Natural killer cell treated with Interleukin-12 subunit alpha and Interleukin-12 subunit beta and Interleukin-15 and Interleukin-18, amount 100 ng/mL, for 72 hours (primary cell): ENCODE results near the gene BICDL1. TPM values are rescaled to one million over a fixed set of nuclear protein-coding genes. Genes with fewer than 3 reads are reported as not detected.

Experiments used
- ATAC-seq, 2 donors: fragments of 150-1000 bp; cut with Tn5 transposase in 1 of 2; sonication (Bioruptor Pico), chemical (Tn5 transposase) in 1 of 2; 2 replicates each; pipeline ENCODE4 v1.10.0; 2021
- DNase-seq: peaks from one replicate; pipeline ENCODE4 v3.0.0; 2022; ENCODE audit warnings: low spot score
- H3K27ac Mint-ChIP-seq, 2 donors: 1 replicate in 1 of 2; 2 replicates in 1 of 2; pipeline ENCODE4 v1.8.0; 2022; ENCODE audit warnings: mixed read lengths in 2 of 2, mild to moderate bottlenecking in 1 of 2, moderate library complexity in 1 of 2
- H3K27me3 Mint-ChIP-seq, 2 donors: 1 replicate in 1 of 2; 2 replicates in 1 of 2; pipeline ENCODE4 v1.8.0; 2022; ENCODE audit warnings: mixed read lengths in 2 of 2
- H3K36me3 Mint-ChIP-seq: one replicate; pipeline ENCODE4 v1.8.0; 2022; ENCODE audit warnings: mixed read lengths
- H3K4me1 Mint-ChIP-seq, 2 donors: 1 replicate in 1 of 2; 2 replicates in 1 of 2; pipeline ENCODE4 v1.8.0; 2022; ENCODE audit warnings: low read depth in 2 of 2, mixed read lengths in 2 of 2, mild to moderate bottlenecking in 1 of 2
- H3K4me3 Mint-ChIP-seq: one replicate; pipeline ENCODE4 v1.8.0; 2022; ENCODE audit warnings: mixed read lengths
- H3K9me3 Mint-ChIP-seq: 2 replicates; pipeline ENCODE4 v1.8.0; 2022; ENCODE audit warnings: mixed read lengths
- total RNA-seq, 2 donors: library from RNA; stranded (reverse); gene quantifications; one replicate each; pipeline ENCODE4 v1.2.3, GENCODE V29; 2022

Gene BICDL1
- total RNA-seq, 2 donors from 2014 or later, result 4.3 to 9.8 TPM

DNA sequence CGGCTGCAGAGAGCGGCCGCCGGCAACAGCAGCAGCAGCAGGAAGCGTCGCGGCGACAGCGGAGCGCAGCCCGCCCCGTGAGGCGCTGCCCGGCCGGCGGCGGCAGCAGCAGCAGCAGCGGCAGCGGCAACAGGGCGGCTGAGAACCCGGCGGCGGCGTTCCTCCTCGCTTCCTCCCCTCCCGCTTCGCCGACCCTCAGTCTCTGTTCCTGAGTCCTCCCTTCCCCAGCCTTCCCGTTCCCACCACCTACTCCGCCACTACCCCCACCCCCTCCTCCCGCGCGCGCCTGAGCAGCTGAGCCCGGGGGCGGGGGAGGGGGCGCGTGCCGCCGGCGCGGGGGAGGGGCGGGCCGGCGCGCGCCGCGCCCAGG is 310 bp downstream of the BICDL1 start:
- peak overlapping the region; percentile 76 for H3K4me3 Mint-ChIP-seq
- no peaks in the 10 kb centered on the region for H3K36me3 Mint-ChIP-seq
- peaks cover 0 to 5% of the 10 kb centered on the region in 2 donors for H3K27me3 Mint-ChIP-seq
- DNase-seq, result peak; percentile 62
- H3K27ac Mint-ChIP-seq, result no peak overlapping the region
- peak; percentile 8 to 21 for ATAC-seq
- H3K9me3 Mint-ChIP-seq, result no peaks in the 10 kb centered on the region
- H3K4me1 Mint-ChIP-seq, result peaks cover 0 to 10% of the 10 kb centered on the region in 2 donors

GRCh38 chr12:119989731-119990381 is 820 bp downstream of the BICDL1 start:
- Mint-ChIP-seq H3K4me1 (peaks cover 0 to 10% of the 10 kb centered on the region in 2 donors), H3K36me3 (no peaks in the 10 kb centered on the region), H3K4me3 (peak overlapping the region; percentile 76), H3K27me3 (peaks cover 0 to 5% of the 10 kb centered on the region in 2 donors), H3K9me3 (no peaks in the 10 kb centered on the region), H3K27ac (peak overlapping the region in 1 of 2 donors; percentile 21)
- DNase-seq (peak; percentile 84), ATAC-seq (peak; percentile 70 to 77)

DNA sequence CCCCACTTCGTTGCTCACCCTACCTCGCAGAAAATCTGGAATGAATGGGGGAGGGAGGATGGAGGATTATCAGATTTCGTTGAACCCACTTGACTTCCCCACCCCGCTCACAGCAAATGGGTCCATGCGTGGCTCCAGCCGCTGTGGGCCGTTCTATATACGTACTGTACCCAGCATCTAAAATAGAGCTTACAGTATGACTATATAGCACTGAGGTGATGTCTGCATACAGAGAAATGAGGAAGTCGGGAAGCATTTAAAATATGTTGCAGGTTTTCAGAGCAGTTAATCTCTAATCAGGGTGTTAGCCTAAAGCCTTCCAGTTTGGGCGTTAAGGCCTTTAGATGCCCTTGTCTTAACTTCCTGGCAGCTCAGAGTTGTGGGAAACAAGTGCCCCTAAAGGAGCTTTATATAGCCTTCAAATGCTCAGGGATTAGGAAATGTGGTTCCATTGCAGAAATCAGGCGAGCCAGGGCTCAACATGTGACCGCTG is 1.4 kb downstream of the BICDL1 start:
- no peak for DNase-seq
- H3K27ac Mint-ChIP-seq, result peak overlapping the region in 1 of 2 donors; percentile 21
- ATAC-seq, result no peak
- peaks cover 0 to 10% of the 10 kb centered on the region in 2 donors for H3K4me1 Mint-ChIP-seq
- H3K27me3 Mint-ChIP-seq, result peaks cover 0 to 2% of the 10 kb centered on the region in 2 donors
- H3K36me3 Mint-ChIP-seq, result no peaks in the 10 kb centered on the region
- no peaks in the 10 kb centered on the region for H3K9me3 Mint-ChIP-seq
- H3K4me3 Mint-ChIP-seq, result peak overlapping the region; percentile 76

- no peaks in the 10 kb centered on the region for H3K36me3 Mint-ChIP-seq
- H3K27me3 Mint-ChIP-seq, result no peaks in the 10 kb centered on the region
- peaks cover 0 to 13% of the 10 kb centered on the region in 2 donors for H3K4me1 Mint-ChIP-seq
- H3K27ac Mint-ChIP-seq, result no peak overlapping the region
- ATAC-seq (no peak), DNase-seq (no peak)
- H3K4me3 Mint-ChIP-seq, result no peak overlapping the region
- no peaks in the 10 kb centered on the region for H3K9me3 Mint-ChIP-seq
Measured at GRCh38 chr12:119992129-119992705, 3.2 kb downstream of the BICDL1 start.

DNA sequence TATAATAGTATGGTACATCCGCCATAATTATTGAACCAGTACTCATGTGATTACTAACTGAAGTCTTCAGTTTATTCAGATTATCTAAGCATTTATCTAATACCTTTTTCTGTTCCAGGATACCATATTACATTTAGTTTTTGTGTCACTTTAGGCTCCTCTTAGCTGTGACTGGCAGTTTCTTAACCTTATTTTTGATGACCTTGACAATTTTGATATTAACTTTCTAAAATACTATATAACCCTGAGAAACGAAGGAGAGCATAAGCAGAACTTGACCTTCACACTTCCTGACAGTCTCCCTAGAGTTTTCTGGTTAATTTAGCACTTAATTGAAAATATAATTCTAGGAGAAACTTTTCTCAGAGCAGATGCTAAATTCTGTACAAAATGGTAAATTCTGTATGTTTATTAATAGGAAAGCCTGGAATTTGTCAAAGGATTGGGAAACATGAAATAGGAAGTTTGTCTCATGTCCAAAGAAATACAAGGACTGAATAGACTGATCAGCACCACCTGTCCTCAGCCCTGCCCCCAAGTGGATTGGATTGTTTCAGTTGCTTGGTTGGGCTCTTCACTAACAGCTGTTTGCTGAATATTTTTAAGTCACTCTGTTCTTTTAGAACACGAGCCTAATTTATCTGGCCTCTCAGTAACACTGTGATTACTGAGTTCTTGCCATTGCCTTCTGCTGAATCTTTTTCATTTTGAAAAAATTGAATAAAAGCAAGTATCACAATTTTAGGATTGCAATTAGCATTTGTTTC is 6.0 kb downstream of the BICDL1 start:
- Mint-ChIP-seq H3K9me3 (no peaks in the 10 kb centered on the region), H3K4me3 (no peak overlapping the region), H3K27ac (no peak overlapping the region), H3K27me3 (no peaks in the 10 kb centered on the region), H3K4me1 (peaks cover 0 to 7% of the 10 kb centered on the region in 2 donors), H3K36me3 (peaks cover 11% of the 10 kb centered on the region)
- DNase-seq (no peak), ATAC-seq (no peak)

DNA sequence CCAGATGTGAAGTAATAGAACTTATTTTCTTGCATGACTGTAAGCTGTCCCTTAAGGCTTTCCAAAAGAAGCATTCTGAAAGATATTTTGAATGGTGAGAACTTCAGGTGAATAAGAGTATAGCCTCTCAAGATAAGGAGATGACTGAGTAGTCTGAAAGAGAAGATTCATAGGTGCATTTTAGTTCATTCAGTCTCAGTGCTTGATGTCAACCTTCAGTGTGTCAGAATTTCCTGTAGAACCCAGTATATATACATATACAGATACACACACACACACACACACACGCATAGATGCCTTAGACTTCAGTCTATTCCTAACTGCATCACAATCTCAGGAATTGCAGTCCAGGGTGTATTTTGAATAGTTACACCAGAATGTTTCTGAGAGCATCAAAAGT is 7.4 kb downstream of the BICDL1 start:
- DNase-seq (no peak), ATAC-seq (no peak)
- no peak overlapping the region for H3K27ac Mint-ChIP-seq
- no peak overlapping the region for H3K4me3 Mint-ChIP-seq
- peaks cover 0 to 4% of the 10 kb centered on the region in 2 donors for H3K4me1 Mint-ChIP-seq
- peaks cover 11% of the 10 kb centered on the region for H3K36me3 Mint-ChIP-seq
- no peaks in the 10 kb centered on the region for H3K27me3 Mint-ChIP-seq
- H3K9me3 Mint-ChIP-seq, result no peaks in the 10 kb centered on the region

- DNase-seq (no peak), ATAC-seq (no peak)
- peaks cover 0 to 4% of the 10 kb centered on the region in 2 donors for H3K4me1 Mint-ChIP-seq
- peaks cover 11% of the 10 kb centered on the region for H3K36me3 Mint-ChIP-seq
- no peaks in the 10 kb centered on the region for H3K9me3 Mint-ChIP-seq
- H3K4me3 Mint-ChIP-seq, result no peak overlapping the region
- H3K27me3 Mint-ChIP-seq, result no peaks in the 10 kb centered on the region
- no peak overlapping the region for H3K27ac Mint-ChIP-seq
Measured at GRCh38 chr12:119998471-119999245, 9.6 kb downstream of the BICDL1 start.

DNA sequence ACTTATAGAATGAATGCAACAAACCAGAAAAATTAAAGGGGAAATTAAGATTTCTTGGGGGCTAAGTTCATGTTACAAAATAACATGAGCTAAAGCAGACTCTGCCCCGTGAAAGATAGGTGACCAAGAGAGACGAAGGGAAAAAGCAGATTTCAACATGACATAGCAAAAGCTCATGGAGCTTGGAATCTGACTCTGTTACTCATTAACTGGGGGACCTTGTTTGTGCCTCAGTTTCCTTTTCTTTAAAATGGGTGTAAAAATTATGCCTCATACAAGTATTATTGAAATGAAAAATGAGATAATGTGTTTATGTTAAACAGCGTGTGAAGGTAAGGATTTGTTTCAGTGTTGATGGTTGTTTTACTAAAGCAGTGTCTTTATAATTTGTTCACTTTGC is 11.5 kb downstream of the BICDL1 start:
- H3K27me3 Mint-ChIP-seq, result no peaks in the 10 kb centered on the region
- ATAC-seq, result no peak
- H3K27ac Mint-ChIP-seq, result no peak overlapping the region
- no peak overlapping the region for H3K4me3 Mint-ChIP-seq
- H3K36me3 Mint-ChIP-seq, result peaks cover 11% of the 10 kb centered on the region
- DNase-seq, result no peak
- H3K4me1 Mint-ChIP-seq, result peaks cover 0 to 4% of the 10 kb centered on the region in 2 donors
- no peaks in the 10 kb centered on the region for H3K9me3 Mint-ChIP-seq

GRCh38 chr12:120006258-120006975 is 17.4 kb downstream of the BICDL1 start:
- peak overlapping the region; percentile 0 for H3K4me3 Mint-ChIP-seq
- H3K36me3 Mint-ChIP-seq, result no peaks in the 10 kb centered on the region
- H3K4me1 Mint-ChIP-seq, result peaks cover 18 to 22% of the 10 kb centered on the region in 2 donors
- no peaks in the 10 kb centered on the region for H3K27me3 Mint-ChIP-seq
- ATAC-seq, result no peak
- H3K9me3 Mint-ChIP-seq, result no peaks in the 10 kb centered on the region
- peak overlapping the region; percentile 72 to 79 for H3K27ac Mint-ChIP-seq
- no peak for DNase-seq

GRCh38 chr12:120007272-120007671 is 18.2 kb downstream of the BICDL1 start:
- Mint-ChIP-seq H3K9me3 (no peaks in the 10 kb centered on the region), H3K36me3 (no peaks in the 10 kb centered on the region)

GRCh38 chr12:120010661-120011230 is 21.7 kb downstream of the BICDL1 start:
- no peaks in the 10 kb centered on the region for H3K27me3 Mint-ChIP-seq
- ATAC-seq, result no peak
- DNase-seq, result no peak
- no peak overlapping the region for H3K4me3 Mint-ChIP-seq
- H3K27ac Mint-ChIP-seq, result peak overlapping the region; percentile 71 to 72
- no peaks in the 10 kb centered on the region for H3K9me3 Mint-ChIP-seq
- peaks cover 44 to 51% of the 10 kb centered on the region in 2 donors for H3K4me1 Mint-ChIP-seq
- no peaks in the 10 kb centered on the region for H3K36me3 Mint-ChIP-seq

More at GRCh38 chr12:120007272-120007671, 18.2 kb downstream of the BICDL1 start:
- Mint-ChIP-seq H3K27me3 (no peaks in the 10 kb centered on the region), H3K27ac (peak overlapping the region; percentile 72 to 79), H3K4me3 (peak overlapping the region; percentile 0), H3K4me1 (peaks cover 24 to 28% of the 10 kb centered on the region in 2 donors)
- no peak for DNase-seq
- peak; percentile 67 to 73 for ATAC-seq

GRCh38 chr12:120012067-120012621 is 23.1 kb downstream of the BICDL1 start:
- H3K9me3 Mint-ChIP-seq, result no peaks in the 10 kb centered on the region
- no peaks in the 10 kb centered on the region for H3K36me3 Mint-ChIP-seq
- no peak for DNase-seq
- peak overlapping the region; percentile 71 to 72 for H3K27ac Mint-ChIP-seq
- peaks cover 36 to 41% of the 10 kb centered on the region in 2 donors for H3K4me1 Mint-ChIP-seq
- peak; percentile 88 to 89 for ATAC-seq
- peak overlapping the region; percentile 58 for H3K4me3 Mint-ChIP-seq
- no peaks in the 10 kb centered on the region for H3K27me3 Mint-ChIP-seq
